NCI-H187 treated with DMSO at 0.1 percent for 48 hours (cell line): ENCODE data around the gene CENPS.
"Not testable (repeated sequence)": the region's sequence is repeated elsewhere in the genome, so short reads cannot be mapped to it uniquely, and the experiment has no call there.

ENCODE experiments used
- DNase-seq: peaks from one replicate; lab custom pipeline; 2025; lab: John Stamatoyannopoulos, UW

Gene CENPS

DNA sequence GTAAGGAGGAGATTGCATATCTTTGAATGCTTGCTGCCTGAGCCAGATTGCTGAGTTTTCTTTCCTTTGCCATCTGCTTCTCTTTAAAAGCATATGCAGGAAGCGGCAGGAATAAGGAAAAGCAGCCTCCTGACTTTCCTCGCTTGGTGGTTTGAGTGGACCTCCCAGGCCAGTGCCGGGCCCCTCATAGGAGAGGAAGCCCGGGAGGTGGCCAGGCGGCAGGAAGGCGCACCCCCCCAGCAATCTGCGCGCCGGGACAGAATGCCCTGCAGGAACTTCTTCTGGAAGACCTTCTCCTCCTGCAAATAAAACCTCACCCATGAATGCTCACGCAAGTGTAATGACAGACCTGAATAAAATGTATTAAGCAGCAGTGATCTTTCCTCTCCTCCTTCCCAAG, 21.1 kb downstream of the CENPS start:
- no peak for DNase-seq

DNA sequence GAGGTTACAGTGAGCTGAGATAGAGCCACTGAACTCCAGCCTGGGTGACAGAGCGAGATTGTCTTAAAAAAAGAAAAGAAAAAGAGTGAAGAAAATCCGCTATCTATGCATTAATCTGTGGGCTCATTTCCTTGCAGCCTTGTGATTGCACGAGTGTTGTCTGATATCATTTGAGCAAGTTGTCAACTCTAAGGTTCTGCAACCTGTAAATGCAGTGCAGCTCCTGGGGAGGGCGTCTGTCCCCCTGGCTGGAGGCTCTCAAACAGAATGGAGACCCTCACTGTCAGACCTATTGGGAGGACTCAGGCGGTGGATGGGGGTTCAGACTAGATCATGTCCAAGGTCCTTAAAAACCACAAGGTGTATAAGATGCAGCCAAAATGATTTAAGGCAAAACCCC, 25.8 kb downstream of the CENPS start:
- DNase-seq: no peak

- no peak for DNase-seq
Measured at GRCh38 chr1:10456661-10457060, 26.4 kb downstream of the CENPS start.

- not testable (repeated sequence) for DNase-seq
Measured at GRCh38 chr1:10457462-10457861, 27.2 kb downstream of the CENPS start.

- no peak for DNase-seq
Measured at GRCh38 chr1:10457875-10458274, 27.6 kb downstream of the CENPS start.

DNA sequence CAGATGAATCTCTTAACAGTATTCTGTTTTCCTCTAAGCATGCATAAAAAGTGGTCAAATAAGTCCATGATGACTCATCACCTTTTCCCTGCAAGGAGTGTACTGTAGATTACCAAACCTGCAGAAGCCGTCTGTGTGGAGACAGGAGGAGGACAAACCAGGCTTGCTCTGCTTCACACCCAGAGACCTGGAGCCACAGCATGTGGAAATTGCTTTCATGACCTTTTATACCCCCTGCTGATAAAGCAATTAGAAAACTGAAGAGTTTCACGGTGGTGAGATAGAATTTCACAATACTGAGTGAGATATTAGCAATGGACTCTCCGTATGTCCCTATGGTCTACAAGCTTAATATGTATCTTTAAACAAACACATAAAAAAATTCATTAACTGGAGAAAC, 29.0 kb downstream of the CENPS start:
- DNase-seq: no peak

DNA sequence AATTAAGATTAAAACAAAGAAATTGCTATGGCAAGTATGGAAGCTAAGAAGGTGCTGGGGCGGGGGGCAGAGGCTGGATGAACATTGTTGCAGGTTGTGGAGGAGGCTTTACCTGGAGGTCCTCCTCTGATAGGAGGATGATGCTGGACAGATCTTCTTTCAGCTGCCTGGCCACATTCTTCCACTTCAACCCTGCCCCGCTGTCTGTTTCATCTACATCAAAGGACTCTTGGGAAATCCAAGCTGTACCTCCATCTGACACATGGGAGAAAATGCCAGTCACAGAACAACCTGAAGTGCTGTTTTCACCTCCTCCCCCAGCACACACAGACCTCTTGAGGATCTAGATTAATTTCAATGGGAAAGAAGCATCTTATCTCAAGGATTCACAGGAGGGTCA, 36.8 kb downstream of the CENPS start:
- no peak for DNase-seq

DNA sequence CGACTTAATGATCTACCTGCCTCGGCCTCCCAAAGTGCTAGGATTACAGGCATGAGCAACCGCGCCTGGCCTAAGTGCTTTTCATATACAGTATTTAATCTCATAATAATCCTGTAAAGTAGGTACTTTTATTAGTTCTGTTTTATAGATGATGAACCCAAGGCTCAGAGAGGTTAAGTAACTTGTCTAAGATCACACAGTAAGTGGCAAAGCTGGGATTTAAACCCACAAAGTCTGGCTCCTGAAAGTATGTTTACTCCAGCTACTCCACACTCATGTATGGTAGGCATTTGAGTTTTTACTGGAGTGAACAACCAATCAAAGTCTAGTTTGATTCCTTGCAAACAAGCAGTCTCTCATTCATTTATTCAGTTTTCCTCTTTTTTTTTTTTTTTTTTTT, 39.8 kb downstream of the CENPS start:
- no peak for DNase-seq

- DNase-seq: no peak
Measured at GRCh38 chr1:10471411-10472219, 41.4 kb downstream of the CENPS start.

DNA sequence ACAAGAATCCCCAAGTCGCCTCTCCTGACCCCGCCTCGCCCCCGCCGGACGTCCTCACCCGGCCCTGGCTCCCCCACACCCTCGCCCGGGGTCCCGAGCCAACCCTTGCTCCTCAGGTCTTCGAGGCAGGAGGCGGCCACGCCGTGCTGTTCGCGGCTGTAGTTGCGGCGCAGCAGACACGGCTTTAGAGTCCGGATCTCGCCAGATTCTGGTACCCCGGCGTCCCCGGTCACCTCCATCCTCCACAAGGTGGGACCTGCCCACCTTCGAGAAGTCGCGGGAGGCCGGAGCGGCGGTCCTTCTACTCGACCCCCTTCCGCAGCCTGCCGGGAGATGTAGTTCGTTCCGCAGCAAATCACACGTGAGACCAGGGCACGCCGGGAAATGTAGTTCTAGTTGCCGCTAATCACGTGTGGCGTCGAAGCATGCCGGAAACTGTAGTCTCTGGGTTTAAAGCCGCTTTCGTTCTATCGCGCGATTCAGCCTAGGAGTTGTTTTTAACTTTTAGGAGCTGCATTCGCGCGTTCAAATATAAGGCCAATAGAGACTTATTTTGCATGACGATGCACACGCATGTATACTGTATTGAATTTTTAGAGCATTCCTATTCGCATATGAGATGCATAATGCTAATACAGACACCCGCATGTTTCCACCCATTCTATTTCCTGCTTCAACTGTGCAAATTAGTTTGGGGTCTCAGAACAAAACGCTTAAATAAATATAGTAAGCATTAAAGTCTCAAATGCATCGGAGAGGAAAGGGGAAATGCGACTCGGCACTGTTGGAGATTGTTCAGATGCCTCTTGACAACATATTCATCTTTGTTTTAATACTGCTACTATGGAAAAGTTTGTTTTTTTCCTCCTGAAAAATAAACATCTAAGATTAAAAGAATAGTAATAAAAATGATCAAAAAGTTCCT, 42.2 kb downstream of the CENPS start, which contains the start of gene DFFA:
Gene DFFA (minus strand): TSS at position 310 of the 925 bp plus-strand sequence. CDS start 71 bp downstream, at position 239.
- peak; percentile 81 for DNase-seq

DNA sequence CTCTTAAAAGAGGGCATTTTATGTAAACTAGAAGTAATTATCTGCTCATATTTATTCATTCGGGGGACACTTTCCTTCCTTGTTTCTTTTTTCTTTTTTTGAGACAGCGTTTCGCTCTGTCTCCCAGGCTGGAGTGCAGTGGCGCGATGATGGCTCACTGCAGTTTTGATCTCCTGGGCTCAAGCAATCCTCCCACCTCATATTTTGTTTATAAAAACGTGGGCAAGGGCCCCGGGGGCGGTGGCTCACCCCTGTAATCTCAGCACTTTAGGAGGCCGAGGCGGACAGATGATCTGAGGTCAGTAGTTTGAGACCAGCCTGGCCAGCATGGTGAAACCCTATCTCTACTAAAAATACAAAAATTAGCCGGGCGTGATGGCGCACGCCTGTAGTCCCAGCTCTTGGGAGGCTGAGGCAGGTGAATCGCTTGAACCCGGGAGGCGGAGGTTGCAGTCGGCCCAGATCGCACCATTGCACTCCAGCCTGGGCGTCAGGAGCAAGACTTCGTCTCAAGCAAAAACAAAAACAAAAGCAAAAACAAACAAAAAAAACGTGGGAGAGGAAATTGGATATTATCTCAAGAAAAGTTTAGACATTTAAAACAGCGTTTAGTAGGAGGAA, 43.0 kb downstream of the CENPS start:
- DNase-seq: no peak

DNA sequence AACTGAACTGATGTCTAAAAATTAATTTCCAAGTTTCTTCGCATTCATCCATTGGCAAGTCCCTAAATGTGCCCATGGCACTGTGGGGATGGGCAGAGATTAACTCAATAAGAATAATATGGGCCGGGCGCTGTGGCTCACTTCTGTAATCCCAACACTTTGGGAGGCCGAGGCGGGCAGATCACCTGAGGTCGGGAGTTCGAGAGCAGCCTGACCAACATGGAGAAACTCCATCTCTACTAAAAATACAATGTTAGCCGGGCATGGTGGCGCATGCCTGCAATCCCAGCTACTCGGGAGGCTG, 44.0 kb downstream of the CENPS start:
- DNase-seq: not testable (repeated sequence)

DNA sequence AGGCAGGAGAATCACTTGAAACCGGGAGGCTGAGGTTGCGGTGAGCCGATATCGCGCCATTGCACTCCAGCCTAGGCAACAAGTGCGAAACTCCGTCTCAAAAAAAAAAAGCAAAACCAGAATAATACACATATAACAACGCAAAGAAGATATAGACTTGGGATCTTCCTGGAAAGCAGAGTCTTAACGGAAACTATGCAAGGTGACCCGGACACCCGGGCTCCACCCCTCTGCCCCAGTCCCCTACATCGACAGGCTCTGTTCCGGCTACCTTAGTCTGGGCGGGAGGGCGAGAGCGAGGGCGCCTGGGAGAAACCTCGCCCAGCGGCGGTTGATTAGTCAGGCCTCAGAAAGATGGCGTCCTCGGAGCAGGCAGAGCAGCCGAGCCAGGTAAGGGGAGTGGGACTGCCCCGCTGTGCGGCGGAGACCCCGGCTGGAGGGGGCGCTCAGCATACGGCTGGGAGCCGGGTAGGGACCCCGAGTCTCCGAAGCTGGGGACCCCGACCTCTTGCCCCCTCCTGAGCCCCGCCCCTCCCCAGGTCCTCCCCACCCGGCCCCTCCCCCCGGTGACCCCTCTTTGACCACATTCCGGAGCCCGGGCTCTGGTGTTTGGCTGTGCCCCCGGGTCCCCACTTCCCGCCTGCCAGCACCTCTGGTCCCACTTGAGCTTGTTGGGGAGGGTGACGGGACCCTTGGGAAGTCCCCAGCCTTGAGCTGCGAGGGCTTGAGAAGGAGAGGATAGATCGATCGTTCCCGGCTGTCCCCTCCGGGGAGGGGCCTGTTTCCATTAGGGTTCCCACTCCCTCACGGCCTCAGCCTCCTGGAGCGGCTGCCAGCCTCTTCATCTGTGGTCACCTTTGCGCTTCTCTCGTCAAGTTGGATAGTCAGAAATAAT, 44.6 kb downstream of the CENPS start, which contains the start of gene PEX14:
Gene PEX14 (plus strand): TSS at position 338 of the 895 bp plus-strand sequence. CDS start 17 bp downstream, at position 355.
- DNase-seq: peak; percentile 73

- DNase-seq: no peak
Measured at GRCh38 chr1:10475510-10475909, 45.3 kb downstream of the CENPS start.

DNA sequence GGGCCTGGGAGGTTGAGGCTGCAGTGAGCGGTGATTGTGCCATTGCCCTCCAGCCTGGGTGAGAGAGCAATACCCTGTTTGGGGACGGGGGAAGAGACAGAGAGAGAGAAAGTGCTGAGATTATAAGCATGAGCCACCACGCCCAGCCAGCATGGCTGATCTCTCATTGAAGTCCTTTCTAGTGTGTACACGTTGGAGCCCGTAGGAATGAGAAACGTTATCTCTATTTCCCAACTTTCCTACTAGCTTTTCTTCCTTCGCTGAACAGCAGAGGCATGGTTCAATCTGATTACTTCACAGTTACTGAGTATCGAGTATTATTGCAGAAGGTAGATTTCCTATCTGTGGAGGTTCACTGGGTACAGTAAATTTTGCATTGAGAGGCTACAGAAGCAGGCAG, 49.1 kb downstream of the CENPS start:
- DNase-seq: no peak

- DNase-seq: no peak
Measured at GRCh38 chr1:10480614-10481013, 50.4 kb downstream of the CENPS start.

- no peak for DNase-seq
Measured at GRCh38 chr1:10484521-10484920, 54.3 kb downstream of the CENPS start.

DNA sequence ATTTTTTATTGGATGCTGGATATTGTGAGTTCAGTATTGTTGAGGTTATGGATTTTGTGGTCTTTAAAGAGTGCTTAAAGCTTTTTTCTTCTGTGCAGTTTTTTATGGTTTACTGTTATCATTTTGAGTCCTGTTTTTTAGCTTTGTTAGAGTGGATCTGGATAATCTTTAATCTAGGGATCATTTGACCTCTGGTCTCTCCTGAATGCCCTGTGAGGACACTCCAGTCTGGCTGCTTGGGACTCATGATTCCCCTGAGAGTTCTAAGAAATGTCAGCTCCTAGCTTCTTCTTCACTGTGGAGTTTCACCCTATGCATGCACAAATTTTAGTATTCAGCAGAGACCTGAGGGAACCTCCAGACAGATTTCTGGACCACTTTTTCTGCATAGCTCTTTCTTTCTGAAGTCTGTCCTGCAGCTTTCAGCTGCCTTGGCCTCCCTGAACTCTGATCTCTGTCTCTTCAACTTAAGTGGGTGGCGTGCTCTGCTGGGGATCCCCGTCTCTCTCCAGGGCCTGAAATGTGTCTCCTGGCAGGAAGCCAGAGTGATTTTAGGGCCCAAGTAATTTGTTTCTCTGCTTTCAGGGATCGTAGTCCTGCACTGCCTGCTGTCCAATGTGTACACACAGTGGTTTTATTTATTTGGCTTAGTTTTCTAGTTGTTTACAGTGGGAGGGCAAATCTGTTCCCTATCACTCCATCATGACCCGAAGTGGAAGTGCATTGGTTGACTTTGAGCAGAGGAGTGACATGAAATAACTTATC, 59.2 kb downstream of the CENPS start:
- no peak for DNase-seq

GRCh38 chr1:10490286-10490970, 60.2 kb downstream of the CENPS start:
- DNase-seq: no peak
